Measurements from ENCODE around the gene ST3GAL3. TPM values are rescaled to one million over a fixed set of nuclear protein-coding genes. Genes with fewer than 3 reads are reported as not detected.
A peak's percentile ranks its signal among the peaks of the same experiment; 100 is the strongest.

Gene ST3GAL3
- polyA plus RNA-seq, 1 donor (not counting 4 experiments of a cell fraction or from before 2014, with no cell fraction given): 10.0 TPM

- H3K9ac ChIP-seq (ENCODE audit: control insufficient read depth, extremely low read depth, insufficient read depth, low read length): peak overlapping the region; percentile 72
- H3K36me3 ChIP-seq (ENCODE audit: control insufficient read depth in 2 of 2, extremely low read depth in 1 of 2, insufficient read depth in 2 of 2, low read length in 2 of 2): peaks cover 0 to 5% of the 10 kb centered on the region in 2 experiments
- FAIRE-seq (peak; percentile 59), DNase-seq (ENCODE audit: low read depth, low spot score) (no peak)
- H3K9me3 ChIP-seq (ENCODE audit: control insufficient read depth, low read depth, low read length): no peaks in the 10 kb centered on the region
- H3K27me3 ChIP-seq (ENCODE audit: control insufficient read depth, extremely low read depth, insufficient read depth, low read length): no peaks in the 10 kb centered on the region
- H3K79me2 ChIP-seq (ENCODE audit: control insufficient read depth, insufficient read depth, low read length): peaks cover 14% of the 10 kb centered on the region
- peak overlapping the region; percentile 79 for H3K4me2 ChIP-seq (ENCODE audit: control insufficient read depth, extremely low read depth, insufficient read depth, low read depth, low read length)
- no peaks in the 10 kb centered on the region for H3K9me1 ChIP-seq (ENCODE audit: control insufficient read depth, extremely low read depth, insufficient read depth, low read length)
- no peak overlapping the region for H2AFZ ChIP-seq (ENCODE audit: control insufficient read depth, low read length)
- dilution Hi-C loops (cut with MboI; ENCODE audit: extremely low pct_ligation_motif_present, low sequenced_read_pairs): no loop called here
- H3K27ac ChIP-seq (ENCODE audit: control insufficient read depth, insufficient read depth, low read length): peak overlapping the region; percentile 83
- no peaks in the 10 kb centered on the region for H4K20me1 ChIP-seq (ENCODE audit: control insufficient read depth, extremely low read depth, insufficient read depth, low read length)
- peak overlapping the region in 2 of 3 experiments; percentile 65 to 73 for H3K4me3 ChIP-seq (ENCODE audit: control insufficient read depth in 2 of 3, extremely low read depth in 1 of 3, insufficient read depth in 2 of 3, low read depth in 1 of 3, low read length in 3 of 3)
- H3K4me1 ChIP-seq (ENCODE audit: control insufficient read depth, extremely low read depth, insufficient read depth, low read length): peaks cover 55% of the 10 kb centered on the region
- no peak for TF ChIP-seq EZH2 (IDR thresholded peaks at IDR 0.05; ENCODE audit: low read length)
- no peak for TF ChIP-seq CTCF (optimal IDR thresholded peaks at IDR 0.05 in 1 of 3, IDR thresholded peaks at IDR 0.05 in 1 of 3, conservative IDR thresholded peaks at IDR 0.05 in 1 of 3; ENCODE audit: extremely low read depth in 1 of 3, insufficient read depth in 2 of 3, low read length in 3 of 3)
These were observed 206.5 kb downstream of the ST3GAL3 start for GRCh38 chr1:43913666-43914360.

- Histone ChIP-seq H3K9me1 (ENCODE audit: control insufficient read depth, extremely low read depth, insufficient read depth, low read length) (no peaks in the 10 kb centered on the region), H3K9ac (ENCODE audit: control insufficient read depth, extremely low read depth, insufficient read depth, low read length) (peak overlapping the region; percentile 72), H4K20me1 (ENCODE audit: control insufficient read depth, extremely low read depth, insufficient read depth, low read length) (no peaks in the 10 kb centered on the region), H3K79me2 (ENCODE audit: control insufficient read depth, insufficient read depth, low read length) (peaks cover 14% of the 10 kb centered on the region), H3K27me3 (ENCODE audit: control insufficient read depth, extremely low read depth, insufficient read depth, low read length) (no peaks in the 10 kb centered on the region), H2AFZ (ENCODE audit: control insufficient read depth, low read length) (no peak overlapping the region), H3K4me3 (ENCODE audit: control insufficient read depth in 2 of 3, extremely low read depth in 1 of 3, insufficient read depth in 2 of 3, low read depth in 1 of 3, low read length in 3 of 3) (peak overlapping the region; percentile 42 to 73 (median 65)), H3K9me3 (ENCODE audit: control insufficient read depth, low read depth, low read length) (no peaks in the 10 kb centered on the region), H3K36me3 (ENCODE audit: control insufficient read depth in 2 of 2, extremely low read depth in 1 of 2, insufficient read depth in 2 of 2, low read length in 2 of 2) (peaks cover 0 to 5% of the 10 kb centered on the region in 2 experiments), H3K27ac (ENCODE audit: control insufficient read depth, insufficient read depth, low read length) (peak overlapping the region; percentile 83), H3K4me1 (ENCODE audit: control insufficient read depth, extremely low read depth, insufficient read depth, low read length) (peaks cover 56% of the 10 kb centered on the region), H3K4me2 (ENCODE audit: control insufficient read depth, extremely low read depth, insufficient read depth, low read depth, low read length) (peak overlapping the region; percentile 79)
- peak; percentile 98 for FAIRE-seq
- TF ChIP-seq CTCF (optimal IDR thresholded peaks at IDR 0.05 in 1 of 3, IDR thresholded peaks at IDR 0.05 in 1 of 3, conservative IDR thresholded peaks at IDR 0.05 in 1 of 3; ENCODE audit: extremely low read depth in 1 of 3, insufficient read depth in 2 of 3, low read length in 3 of 3): no peak
- TF ChIP-seq EZH2 (IDR thresholded peaks at IDR 0.05; ENCODE audit: low read length): no peak
- DNase-seq (ENCODE audit: low read depth, low spot score): peak; percentile 92
- dilution Hi-C loops (cut with MboI; ENCODE audit: extremely low pct_ligation_motif_present, low sequenced_read_pairs): no loop called here
These were observed 207.5 kb downstream of the ST3GAL3 start for GRCh38 chr1:43914576-43915525.

Measured in keratinocyte (primary cell).